A549 (cell line): ENCODE measurements around the gene PLCH1. TPM values are rescaled to one million over a fixed set of nuclear protein-coding genes. Genes with fewer than 3 reads are reported as not detected.

Experiments used
- ATAC-seq, 2 experiments: fragments of 200-7000 bp in 1 of 2; fragments of >200 bp in 1 of 2; cut with Nextera tagmentation in 1 of 2; cut with Tn5 transposase in 1 of 2; 3 replicates each; pipeline versions ENCODE4 v1.8.0 to v1.9.1; 2018 to 2020; ENCODE audit warnings: mild to moderate bottlenecking in 1 of 2, moderate library complexity in 1 of 2
- CTCF ChIA-PET: fragments of 300-600 bp; sonication (Branson Sonifier 250); formaldehyde crosslinking; extraction: SDS; loops from one replicate; lab custom pipeline; 2021; ENCODE audit warnings: antibody characterized with exemption, inconsistent platforms; lab: Yijun Ruan, JAX
- POLR2A ChIA-PET: fragments of 350-600 bp; formaldehyde crosslinking; extraction: SDS; loops from one replicate; lab custom pipeline; 2021; ENCODE audit warnings: antibody characterized with exemption, inconsistent platforms; lab: Yijun Ruan, JAX
- DNase-seq, 2 experiments: peaks; one replicate each; pipeline versions ENCODE4 v3.0.0 to v3.0.0-alpha.2; 2011 to 2016; ENCODE audit warnings: low read depth in 1 of 2, low spot score in 1 of 2
- FAIRE-seq: peaks from 2 replicates; lab custom pipeline; 2011; peaks lifted over from hg19 to GRCh38; lab: Jason Lieb, UNC
- H3K27ac ChIP-seq, 2 experiments: fragments of >200 bp; sonication (Bioruptor Twin); formaldehyde crosslinking; 3 replicates each; pipeline ENCODE4 v1.5.1; 2016 to 2017
- H3K4me1 ChIP-seq: fragments of >200 bp; sonication (Bioruptor Twin); formaldehyde crosslinking; 3 replicates; pipeline ENCODE4 v1.6.1; 2016
- H3K4me2 ChIP-seq: fragments of >200 bp; sonication (Bioruptor Twin); formaldehyde crosslinking; 3 replicates; pipeline ENCODE4 v1.6.1; 2016
- H3K4me3 ChIP-seq: fragments of >200 bp; sonication (Bioruptor Twin); formaldehyde crosslinking; 3 replicates; pipeline ENCODE4 v1.5.1; 2016
- H3K9me3 ChIP-seq: fragments of >200 bp; sonication (Bioruptor Twin); formaldehyde crosslinking; 3 replicates; pipeline ENCODE4 v1.6.1; 2016
- ATOH8 ChIP-seq: fragments of 250-450 bp; sonication (Bioruptor Pico); IDR thresholded peaks from 2 replicates; pipeline ENCODE4 v1.5.0; 2020; ENCODE audit warnings: low read depth, mild to moderate bottlenecking, moderate library complexity
- BCL3 ChIP-seq: fragments of >200 bp; sonication (Bioruptor Twin); formaldehyde crosslinking; IDR thresholded peaks from 3 replicates; pipeline ENCODE4 v1.6.1; 2016
- CHD2 ChIP-seq: fragments of 150-350 bp; IDR thresholded peaks from 2 replicates; pipeline ENCODE4 v1.6.1; 2014; ENCODE audit warnings: low read length; ENCODE audit not compliant: partially characterized antibody
- FOXS1 ChIP-seq: fragments of 250-450 bp; sonication (Bioruptor Pico); IDR thresholded peaks from 2 replicates; pipeline ENCODE4 v1.5.0; 2020; ENCODE audit warnings: mild to moderate bottlenecking, moderate library complexity
- HES2 ChIP-seq: fragments of >200 bp; sonication (Bioruptor Twin); formaldehyde crosslinking; IDR thresholded peaks from 2 replicates; pipeline ENCODE4 v1.6.1; 2016
- HMGXB4 ChIP-seq: fragments of 250-450 bp; sonication (Bioruptor Pico); IDR thresholded peaks from 2 replicates; pipeline ENCODE4 v1.5.0; 2021; ENCODE audit warnings: mild to moderate bottlenecking, moderate library complexity, borderline replicate concordance
- HOXA7 ChIP-seq: fragments of 250-450 bp; sonication (Bioruptor Pico); IDR thresholded peaks from 2 replicates; pipeline ENCODE4 v1.5.0; 2020; ENCODE audit warnings: mild to moderate bottlenecking, moderate library complexity
- PBX3 ChIP-seq: IDR thresholded peaks from 2 replicates; pipeline ENCODE4 v1.6.1; 2012
- POLR2A ChIP-seq: IDR thresholded peaks from 2 replicates; pipeline ENCODE4 v1.6.1; 2012; ENCODE audit warnings: mild to moderate bottlenecking, low read length
- POLR2AphosphoS2 ChIP-seq: conservative IDR thresholded peaks from 2 replicates; pipeline ENCODE4 v1.6.1; 2012; ENCODE audit warnings: low read length, improper control_type of control experiment, inconsistent platforms
- RARB ChIP-seq: fragments of 250-450 bp; sonication (Bioruptor Pico); IDR thresholded peaks from 2 replicates; pipeline ENCODE4 v1.8.0; 2021; ENCODE audit warnings: mild to moderate bottlenecking, moderate library complexity
- REST ChIP-seq: fragments of 200-600 bp; sonication (generic); IDR thresholded peaks from 2 replicates; pipeline ENCODE4 v1.6.1; 2016; ENCODE audit warnings: antibody characterized with exemption, mild to moderate bottlenecking, moderate library complexity
- SREBF2 ChIP-seq: fragments of 450-650 bp; IDR thresholded peaks from 2 replicates; pipeline ENCODE4 v1.6.1; 2014; ENCODE audit warnings: mild to moderate bottlenecking, moderate library complexity
- ZSCAN20 ChIP-seq: fragments of 250-450 bp; sonication (Bioruptor Pico); IDR thresholded peaks from 2 replicates; pipeline ENCODE4 v1.8.0; 2022; ENCODE audit warnings: mild to moderate bottlenecking, moderate library complexity
- WGBS: methylation state at CpG from one replicate; pipeline ENCODE4 v1.1.6; 2017; ENCODE audit errors: missing lambda C conversion rate; 5-methylcytosine and 5-hydroxymethylcytosine counted together
- polyA plus RNA-seq, 4 experiments: library from polyadenylated mRNA; depleted of rRNA in 3 of 4; stranded (reverse); fragments of >200 nt; fragmentation: RNase III in 1 of 4; extraction: RNeasy Plus Mini Kit Qiagen cat#74134 plus additional on column Dnase treatment in 1 of 4; gene quantifications; 2 replicates in 3 of 4; 3 replicates in 1 of 4; pipeline ENCODE4 v1.2.3, GENCODE V29; 2011 to 2017

The PLCH1 gene
- polyA plus RNA-seq, 2 of the 4 experiments (the other 2 are of a cell fraction), result 2.1 to 11.1 TPM

- H3K4me1 ChIP-seq, result no peaks in the 10 kb centered on the region
- 81% methylated on average over 2 of the region's 2 CpGs for WGBS
- no peak overlapping the region for H3K4me2 ChIP-seq
- CTCF ChIA-PET, result interaction anchor here (1.2 to 1.6 kb wide), 3 partner anchors 9 to 325 kb away, joined by 3 to 5 read pairs (median 4); no protein-coding TSS in a partner anchor
- H3K27ac ChIP-seq, result no peak overlapping the region
- H3K4me3 ChIP-seq, result no peak overlapping the region
- POLR2A ChIA-PET, result no interaction called here
- ATAC-seq, result no peak
- DNase-seq, result no peak
- H3K9me3 ChIP-seq, result no peaks in the 10 kb centered on the region
- FAIRE-seq, result no peak
- TF ChIP-seq POLR2AphosphoS2, result no peak
These were observed 367.8 kb downstream of the PLCH1 start for GRCh38 chr3:155377071-155377470.

GRCh38 chr3:155372281-155372680 lies 372.6 kb downstream of the PLCH1 start:
- ATAC-seq, result no peak
- FAIRE-seq, result no peak
- CTCF ChIA-PET, result interaction anchor here (1.1 to 1.4 kb wide), 3 partner anchors 313 to 332 kb away, joined by 3 to 4 read pairs (median 4); no protein-coding TSS in a partner anchor
- POLR2A ChIA-PET, result interaction anchor here (0.6 kb wide), 1 partner anchor 478 kb away, joined by 6 read pairs; no protein-coding TSS in a partner anchor
- TF ChIP-seq SREBF2 (no peak), REST (no peak), HMGXB4 (CRISPR knock-in tag) (no peak), HOXA7 (CRISPR knock-in tag) (no peak), PBX3 (no peak), BCL3 (no peak), ATOH8 (CRISPR knock-in tag) (no peak), CHD2 (no peak), RARB (CRISPR knock-in tag) (no peak), POLR2A (no peak), HES2 (no peak), ZSCAN20 (no peak), FOXS1 (CRISPR knock-in tag) (no peak)
- 90% methylated on average over 1 of the region's 1 CpG for WGBS
- DNase-seq, result no peak
- H3K4me1 ChIP-seq, result no peaks in the 10 kb centered on the region
- no peak overlapping the region for H3K27ac ChIP-seq
- no peak overlapping the region for H3K4me2 ChIP-seq
- H3K4me3 ChIP-seq, result no peak overlapping the region
- no peaks in the 10 kb centered on the region for H3K9me3 ChIP-seq
